Suprapubic skin (tissue), 4 donors: ENCODE data around the gene ZNF708. TPM values are rescaled to one million over a fixed set of nuclear protein-coding genes. Genes with fewer than 3 reads are reported as not detected.
"Not testable (repeated sequence)": the region's sequence is repeated elsewhere in the genome, so short reads cannot be mapped to it uniquely, and the experiment has no call there.

ENCODE experiments used
- DNase-seq, 2 donors: peaks; one replicate each; pipeline ENCODE4 v3.0.0-alpha.2; 2019; ENCODE audit warnings: low spot score in 2 of 2
- H3K27ac ChIP-seq: fragments of 200-600 bp; sonication (generic); one replicate; pipeline ENCODE4 v1.5.1; 2019
- H3K27me3 ChIP-seq: fragments of 200-600 bp; sonication (generic); one replicate; pipeline ENCODE4 v1.5.1; 2019
- H3K36me3 ChIP-seq: fragments of 200-600 bp; sonication (generic); one replicate; pipeline ENCODE4 v1.5.1; 2019
- H3K4me1 ChIP-seq: fragments of 200-600 bp; sonication (generic); one replicate; pipeline ENCODE4 v1.5.1; 2019
- H3K4me3 ChIP-seq: fragments of 200-600 bp; sonication (generic); one replicate; pipeline ENCODE4 v1.5.1; 2019; ENCODE audit warnings: mild to moderate bottlenecking
- H3K9me3 ChIP-seq: fragments of 200-600 bp; sonication (generic); one replicate; pipeline ENCODE4 v1.5.1; 2019
- CTCF ChIP-seq, 2 donors: fragments of 200-600 bp in 1 of 2; fragments of 450-650 bp in 1 of 2; sonication (generic) in 1 of 2; IDR thresholded peaks; one replicate each; pipeline ENCODE4 v1.5.1; 2016 to 2019; ENCODE audit warnings: antibody characterized with exemption in 2 of 2, mild to moderate bottlenecking in 1 of 2, moderate library complexity in 1 of 2
- EP300 ChIP-seq: sonication (generic); formaldehyde crosslinking; IDR thresholded peaks from one replicate; pipeline ENCODE4 v1.6.1; 2017; ENCODE audit warnings: antibody characterized with exemption
- POLR2A ChIP-seq, 2 donors: fragments of 450-650 bp; IDR thresholded peaks; one replicate each; pipeline ENCODE4 v1.6.1; 2017; ENCODE audit warnings: antibody characterized with exemption in 2 of 2, mild to moderate bottlenecking in 2 of 2, moderate library complexity in 2 of 2
- POLR2AphosphoS5 ChIP-seq, 3 donors: sonication (generic); formaldehyde crosslinking; IDR thresholded peaks; one replicate each; pipeline ENCODE4 v1.6.1; 2017; ENCODE audit warnings: antibody characterized with exemption in 3 of 3
- WGBS: methylation state at CpG from one replicate; pipeline ENCODE4 v1.1.5; 2018; 5-methylcytosine and 5-hydroxymethylcytosine counted together
- total RNA-seq, 4 donors: library from RNA; depleted of rRNA; stranded (reverse); fragments of >200 nt; gene quantifications; one replicate each; pipeline ENCODE4 v1.1.0, GENCODE V29; 2016

The ZNF708 gene
- total RNA-seq, 4 donors from 2014 or later: 4.0 to 9.3 (median 6.5) TPM

DNA sequence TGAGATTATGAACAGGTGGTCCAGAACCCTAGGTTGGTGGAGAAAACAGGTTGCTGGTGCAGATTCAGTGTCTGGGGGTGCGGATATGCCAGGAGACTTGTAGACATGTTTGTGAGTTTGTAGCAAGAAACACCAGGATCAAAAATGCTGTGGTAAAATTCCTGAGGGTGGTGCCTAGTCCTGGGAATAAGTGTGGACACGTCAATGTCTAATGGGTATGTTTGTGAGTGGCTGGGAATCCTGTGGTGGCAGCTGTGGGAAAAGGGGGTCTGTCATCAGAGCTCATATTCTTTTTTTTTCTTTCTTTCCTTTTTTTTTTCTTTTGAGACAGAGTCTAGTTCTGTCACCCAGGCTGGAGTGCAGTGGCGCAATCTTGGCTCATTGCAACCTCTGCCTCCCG is 7.2 kb downstream of the ZNF708 start:
- Histone ChIP-seq H3K36me3 (peaks cover 8% of the 10 kb centered on the region), H3K27me3 (no peaks in the 10 kb centered on the region), H3K4me3 (no peak overlapping the region), H3K9me3 (no peaks in the 10 kb centered on the region), H3K4me1 (peaks cover 6% of the 10 kb centered on the region), H3K27ac (peak overlapping the region; percentile 59)
- TF ChIP-seq EP300 (no peak), CTCF (IDR thresholded peaks at IDR 0.05) (no peak), POLR2AphosphoS5 (IDR thresholded peaks at IDR 0.05) (no peak), POLR2A (IDR thresholded peaks at IDR 0.05) (no peak)
- DNase-seq: no peak
- WGBS: 60% methylated on average over 4 of the region's 4 CpGs

DNA sequence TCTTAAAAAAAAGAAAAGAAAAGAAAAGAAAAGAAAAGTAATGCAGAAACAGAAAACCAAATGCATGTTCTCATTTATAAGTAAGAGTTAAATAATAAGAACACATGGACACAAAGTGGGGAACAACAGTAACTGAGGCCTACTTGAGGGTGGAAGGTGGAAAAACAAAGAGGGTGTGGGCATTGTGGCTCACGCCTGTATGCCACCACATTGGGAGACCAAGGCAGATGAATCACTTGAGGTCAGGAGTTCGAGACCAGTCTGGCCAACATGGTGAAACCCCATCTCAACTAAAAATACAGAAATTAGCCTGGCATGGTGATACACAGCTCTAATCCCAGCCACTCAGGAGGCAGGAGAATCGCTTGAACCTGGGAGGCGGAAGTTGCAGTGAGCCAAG is 8.1 kb downstream of the ZNF708 start:
- TF ChIP-seq POLR2A (IDR thresholded peaks at IDR 0.05) (no peak), CTCF (IDR thresholded peaks at IDR 0.05) (no peak), EP300 (no peak), POLR2AphosphoS5 (IDR thresholded peaks at IDR 0.05) (no peak)
- H3K36me3 ChIP-seq: peaks cover 3% of the 10 kb centered on the region
- no peak for DNase-seq
- no peaks in the 10 kb centered on the region for H3K9me3 ChIP-seq
- H3K27me3 ChIP-seq: no peaks in the 10 kb centered on the region
- H3K4me3 ChIP-seq: no peak overlapping the region
- no peak overlapping the region for H3K27ac ChIP-seq
- H3K4me1 ChIP-seq: peaks cover 6% of the 10 kb centered on the region
- WGBS: 78% methylated on average over 4 of the region's 4 CpGs

GRCh38 chr19:21317821-21318220 is 11.4 kb downstream of the ZNF708 start:
- 58% methylated on average over 1 of the region's 1 CpG for WGBS
- Histone ChIP-seq H3K4me3 (no peak overlapping the region), H3K27me3 (no peaks in the 10 kb centered on the region), H3K9me3 (no peaks in the 10 kb centered on the region), H3K4me1 (peaks cover 6% of the 10 kb centered on the region), H3K27ac (no peak overlapping the region), H3K36me3 (no peaks in the 10 kb centered on the region)
- DNase-seq: no peak
- TF ChIP-seq POLR2A (IDR thresholded peaks at IDR 0.05): no peak

- no peaks in the 10 kb centered on the region for H3K27me3 ChIP-seq
- no peaks in the 10 kb centered on the region for H3K9me3 ChIP-seq
- H3K36me3 ChIP-seq: peaks cover 6% of the 10 kb centered on the region
- H3K4me1 ChIP-seq: no peaks in the 10 kb centered on the region
- 63% methylated on average over 1 of the region's 1 CpG for WGBS
- TF ChIP-seq POLR2A (IDR thresholded peaks at IDR 0.05) (no peak), POLR2AphosphoS5 (IDR thresholded peaks at IDR 0.05) (no peak), EP300 (no peak)
- H3K27ac ChIP-seq: no peak overlapping the region
- DNase-seq: no peak
- no peak overlapping the region for H3K4me3 ChIP-seq
Measured at GRCh38 chr19:21314676-21315075, 14.5 kb downstream of the ZNF708 start.

DNA sequence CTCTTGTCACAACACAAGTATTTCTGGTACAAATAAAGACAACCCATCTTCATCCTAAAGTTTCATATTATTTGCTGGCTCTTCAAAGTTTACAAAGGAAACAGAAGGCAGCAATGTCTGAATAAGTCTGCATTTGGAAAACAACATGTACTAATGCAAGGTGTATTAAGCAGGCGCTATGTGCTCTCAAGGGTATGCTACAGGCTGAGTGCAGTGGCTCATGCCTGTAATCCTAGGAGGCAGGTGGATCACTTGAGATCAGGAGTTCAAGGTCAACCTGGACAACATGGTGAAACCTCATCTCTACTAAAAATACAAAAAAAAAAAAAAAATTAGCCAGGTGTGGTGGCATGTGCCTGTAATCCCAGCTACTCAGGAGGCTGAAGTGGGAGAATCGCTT is 16.4 kb downstream of the ZNF708 start:
- H3K9me3 ChIP-seq, H3K27ac ChIP-seq, H3K4me3 ChIP-seq, DNase-seq, H3K27me3 ChIP-seq, H3K4me1 ChIP-seq: not testable (repeated sequence)
- 100% methylated on average over 2 of the region's 2 CpGs for WGBS
- peaks cover 24% of the 10 kb centered on the region for H3K36me3 ChIP-seq

DNA sequence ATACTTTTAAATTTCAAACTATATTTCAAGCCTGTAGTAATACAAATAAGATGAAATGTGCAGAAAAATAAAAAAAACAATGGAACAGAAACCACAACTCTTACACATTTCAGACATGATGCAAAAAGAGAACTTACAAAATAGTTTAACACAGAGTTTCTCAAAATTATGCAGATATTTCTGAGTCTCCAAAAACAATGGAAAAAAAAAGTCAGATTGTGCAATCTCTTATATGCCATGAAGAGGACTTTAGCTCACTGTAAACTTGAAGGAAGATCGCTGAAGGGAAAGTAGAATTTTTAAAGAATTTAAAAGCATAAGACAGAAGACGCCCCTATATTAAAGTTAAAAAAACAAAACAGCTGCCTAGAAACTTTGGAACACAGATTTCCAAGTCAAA is 20.4 kb downstream of the ZNF708 start:
- TF ChIP-seq EP300 (no peak), POLR2A (IDR thresholded peaks at IDR 0.05) (no peak), POLR2AphosphoS5 (IDR thresholded peaks at IDR 0.05) (no peak), CTCF (IDR thresholded peaks at IDR 0.05) (no peak)
- Histone ChIP-seq H3K4me3 (no peak overlapping the region), H3K4me1 (no peaks in the 10 kb centered on the region), H3K27ac (no peak overlapping the region), H3K9me3 (no peaks in the 10 kb centered on the region), H3K27me3 (no peaks in the 10 kb centered on the region), H3K36me3 (peaks cover 54% of the 10 kb centered on the region)
- no peak for DNase-seq
- 92% methylated on average over 2 of the region's 2 CpGs for WGBS

GRCh38 chr19:21306881-21307479 is 22.2 kb downstream of the ZNF708 start:
- not testable (repeated sequence) for H3K9me3 ChIP-seq, H3K27me3 ChIP-seq, DNase-seq, H3K4me1 ChIP-seq, H3K4me3 ChIP-seq, H3K27ac ChIP-seq
- WGBS: 92% methylated on average over 3 of the region's 3 CpGs
- H3K36me3 ChIP-seq: peaks cover 65% of the 10 kb centered on the region

- not testable (repeated sequence) for H3K27ac ChIP-seq, H3K4me1 ChIP-seq, H3K4me3 ChIP-seq, DNase-seq, H3K27me3 ChIP-seq
- H3K36me3 ChIP-seq: peaks cover 48% of the 10 kb centered on the region
- peaks cover 36% of the 10 kb centered on the region for H3K9me3 ChIP-seq
- 81% methylated on average over 1 of the region's 1 CpG for WGBS
Measured at GRCh38 chr19:21293768-21294167, 35.4 kb downstream of the ZNF708 start.
